Subcutaneous abdominal adipose tissue (tissue), 5 donors: ENCODE data around the gene CYBA.
A peak's percentile ranks its signal among the peaks of the same experiment; 100 is the strongest.

Experiments used
- H3K27ac ChIP-seq: one replicate; pipeline ENCODE4 v1.7.0; 2013; ENCODE audit warnings: low read depth, mild to moderate bottlenecking, inconsistent platforms, low read length, moderate library complexity
- H3K27me3 ChIP-seq, 5 donors: one replicate each; pipeline ENCODE4 v1.7.0; 2013; ENCODE audit warnings: low read length in 5 of 5, inconsistent platforms in 1 of 5; ENCODE audit not compliant: control insufficient read depth in 5 of 5, insufficient read depth in 4 of 5
- H3K36me3 ChIP-seq, 5 donors: one replicate each; pipeline ENCODE4 v1.7.0; 2013; ENCODE audit warnings: low read length in 5 of 5; ENCODE audit not compliant: control insufficient read depth in 5 of 5, insufficient read depth in 5 of 5
- H3K4me1 ChIP-seq, 5 donors: one replicate each; pipeline ENCODE4 v1.7.0; 2013; ENCODE audit warnings: low read length in 5 of 5, mild to moderate bottlenecking in 3 of 5, moderate library complexity in 1 of 5; ENCODE audit not compliant: control insufficient read depth in 5 of 5, insufficient read depth in 5 of 5
- H3K4me3 ChIP-seq, 5 donors: one replicate each; pipeline ENCODE4 v1.7.0; 2013; ENCODE audit warnings: low read length in 5 of 5, low read depth in 1 of 5
- H3K9ac ChIP-seq, 5 donors: one replicate each; pipeline ENCODE4 v1.7.0; 2013; ENCODE audit warnings: low read length in 5 of 5, mild to moderate bottlenecking in 4 of 5, moderate library complexity in 3 of 5
- H3K9me3 ChIP-seq, 5 donors: one replicate each; pipeline ENCODE4 v1.7.0; 2013; ENCODE audit warnings: low read length in 5 of 5; ENCODE audit not compliant: control insufficient read depth in 5 of 5
- donor health status: healthy.
- donor health status: healthy.
- donor health status: healthy.
- donor health status: healthy.
- donor health status: healthy.

CYBA gene

GRCh38 chr16:88650749-88651275 lies at the start of gene CYBA:
Gene CYBA (minus strand): TSS chr16:88651053. CDS start chr16:88651013, 40 bp downstream.
- Histone ChIP-seq H3K27ac (no peak within 1 kb of the TSS), H3K27me3 (no peaks in the 10 kb centered on the region), H3K9ac (peak within 1 kb of the TSS in 4 of 5 donors; percentile 61 to 84 (median 74)), H3K9me3 (no peaks in the 10 kb centered on the region), H3K4me3 (peak within 1 kb of the TSS; percentile 43 to 78 (median 69)), H3K36me3 (peaks cover 0 to 33% (median 21%) of the 10 kb centered on the region in 5 donors), H3K4me1 (peaks cover 0 to 39% (median 27%) of the 10 kb centered on the region in 5 donors)

GRCh38 chr16:88700322-88700635 lies 49.4 kb upstream of the CYBA start:
- peak overlapping the region in 1 of 5 donors; percentile 10 for H3K4me3 ChIP-seq
- no peaks in the 10 kb centered on the region for H3K27me3 ChIP-seq
- no peaks in the 10 kb centered on the region for H3K9me3 ChIP-seq
- peaks cover 8 to 59% (median 50%) of the 10 kb centered on the region in 5 donors for H3K4me1 ChIP-seq
- no peak overlapping the region for H3K9ac ChIP-seq
- peak overlapping the region; percentile 37 for H3K27ac ChIP-seq
- H3K36me3 ChIP-seq = peaks cover 0 to 52% (median 39%) of the 10 kb centered on the region in 5 donors

DNA sequence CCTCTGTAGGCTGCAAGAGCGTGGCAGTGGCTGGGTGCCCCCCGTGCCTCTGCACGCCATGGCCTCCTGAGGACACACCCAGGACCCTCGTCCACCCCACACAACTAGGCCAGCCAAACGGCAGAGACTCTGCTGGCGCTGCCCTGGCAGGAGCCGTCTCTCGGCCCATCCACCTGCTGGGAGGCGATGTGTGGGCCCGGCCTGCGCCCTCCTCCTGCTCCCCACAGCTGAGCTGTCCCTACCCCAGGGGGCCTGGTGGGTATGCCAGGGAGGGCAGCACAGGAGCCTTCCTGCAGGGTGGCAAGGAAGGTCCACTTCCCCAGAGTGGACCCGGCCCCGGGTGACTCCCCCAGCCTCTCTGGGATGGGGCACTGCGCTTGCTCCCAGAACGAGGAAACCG lies 48.3 kb upstream of the CYBA start:
- Histone ChIP-seq H3K27ac (no peak overlapping the region), H3K9me3 (no peaks in the 10 kb centered on the region), H3K4me3 (no peak overlapping the region), H3K27me3 (no peaks in the 10 kb centered on the region), H3K4me1 (peaks cover 4 to 48% (median 39%) of the 10 kb centered on the region in 5 donors), H3K36me3 (peaks cover 0 to 53% (median 39%) of the 10 kb centered on the region in 5 donors), H3K9ac (no peak overlapping the region)

DNA sequence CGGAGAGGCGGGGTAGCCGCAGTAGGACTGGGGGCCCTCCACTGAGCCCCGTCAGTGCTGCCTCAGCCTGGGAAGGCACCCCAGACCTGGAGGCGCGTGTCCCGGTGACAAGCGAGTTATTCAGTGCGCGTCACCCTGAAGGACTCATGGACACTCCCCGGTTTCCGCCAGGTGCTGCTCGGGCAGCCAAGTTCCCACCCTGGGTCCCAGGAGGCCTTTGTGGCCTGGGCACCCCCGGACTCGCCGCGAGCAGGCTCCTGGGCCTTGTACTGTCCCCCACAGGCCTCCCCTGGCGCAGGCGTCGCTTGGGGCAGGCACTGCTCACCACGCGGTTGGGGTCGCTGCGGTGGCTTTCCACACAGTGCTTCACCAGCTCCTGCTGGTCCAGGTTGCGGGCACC lies 47.8 kb upstream of the CYBA start:
- H3K27ac ChIP-seq = no peak overlapping the region
- H3K4me1 ChIP-seq = peaks cover 4 to 43% (median 34%) of the 10 kb centered on the region in 5 donors
- H3K36me3 ChIP-seq = peaks cover 0 to 53% (median 39%) of the 10 kb centered on the region in 5 donors

DNA sequence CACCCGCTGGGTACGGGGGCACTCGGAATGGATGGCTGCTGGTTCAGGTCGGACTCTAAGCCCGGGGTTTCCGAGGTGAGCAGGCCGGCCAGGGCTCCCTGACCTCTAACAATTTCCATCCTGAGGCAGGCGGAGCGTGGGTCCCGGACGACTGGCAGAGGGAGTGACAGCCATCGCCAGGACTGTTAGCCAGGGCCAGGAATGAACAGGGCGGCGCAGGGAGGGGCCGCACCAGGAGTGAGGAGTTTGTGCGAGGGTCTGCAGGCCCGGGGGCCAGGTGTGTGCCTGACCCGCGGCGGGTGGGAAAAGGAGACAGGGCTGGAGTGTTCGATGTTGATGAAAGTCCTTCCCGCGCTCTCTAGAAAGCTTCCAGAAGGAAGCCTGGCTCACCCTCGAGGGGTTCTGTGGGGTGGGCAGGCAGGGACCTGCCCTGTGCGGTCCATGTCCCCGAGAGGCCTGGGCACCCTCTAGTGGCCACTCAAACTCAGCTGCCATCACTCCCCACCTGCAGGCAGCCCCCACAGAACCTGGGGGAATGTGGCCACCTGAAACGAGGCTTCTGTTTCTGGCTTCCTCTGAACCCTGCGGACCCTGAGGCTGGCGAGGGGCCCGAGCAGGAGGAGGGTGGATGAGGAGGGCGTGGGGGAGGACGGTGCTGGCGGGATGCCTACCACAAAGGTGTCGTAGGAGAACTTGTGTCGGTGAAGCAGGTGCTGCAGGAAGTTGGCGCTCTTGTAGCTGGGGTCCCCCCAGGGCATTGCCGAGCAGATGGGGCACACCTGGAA lies 47.2 kb upstream of the CYBA start:
- peaks cover 4 to 37% (median 28%) of the 10 kb centered on the region in 5 donors for H3K4me1 ChIP-seq
- H3K27me3 ChIP-seq = no peaks in the 10 kb centered on the region
- H3K4me3 ChIP-seq = no peak overlapping the region
- peaks cover 0 to 53% (median 39%) of the 10 kb centered on the region in 5 donors for H3K36me3 ChIP-seq
- no peak overlapping the region for H3K27ac ChIP-seq
- no peak overlapping the region for H3K9ac ChIP-seq
- H3K9me3 ChIP-seq = no peaks in the 10 kb centered on the region

More for the DNA sequence above, 47.8 kb upstream of the CYBA start:
- Histone ChIP-seq H3K9ac (no peak overlapping the region), H3K4me3 (no peak overlapping the region), H3K27me3 (no peaks in the 10 kb centered on the region), H3K9me3 (no peaks in the 10 kb centered on the region)

DNA sequence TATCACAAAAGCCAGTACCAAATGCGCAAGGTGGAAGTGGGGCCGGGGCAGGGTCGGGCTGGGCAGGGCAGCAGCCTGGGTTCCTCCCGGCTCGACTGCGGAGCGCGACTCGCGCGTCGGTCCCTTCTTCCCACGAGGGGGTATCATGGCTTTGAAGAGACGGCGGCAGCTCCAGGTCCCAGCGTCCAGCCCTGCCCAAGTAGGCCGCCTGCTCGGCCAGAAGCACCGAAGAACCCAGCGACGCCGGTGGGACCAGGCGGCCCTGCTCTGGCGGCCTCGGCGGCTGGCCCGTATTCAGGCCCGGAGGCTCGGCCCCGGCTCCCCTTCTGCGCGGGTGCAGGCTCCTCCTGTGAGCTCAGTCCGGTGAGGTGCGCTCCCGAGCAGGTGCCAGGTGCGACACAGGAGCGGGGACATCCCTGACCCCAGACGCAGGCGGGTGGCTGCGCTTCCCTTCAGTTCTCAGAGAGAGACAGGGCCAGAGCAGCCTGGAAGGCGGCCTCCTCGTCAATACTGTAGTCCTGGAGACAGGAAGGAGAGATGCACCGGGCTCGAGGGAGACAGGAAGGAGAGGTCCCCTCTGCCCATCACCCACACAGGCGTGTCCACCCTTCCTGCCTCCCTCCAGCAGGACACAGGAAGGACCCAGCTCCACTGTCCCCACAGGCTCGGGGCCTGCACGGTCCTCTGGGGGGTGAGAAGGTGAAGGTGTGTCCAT lies 46.4 kb upstream of the CYBA start:
- Histone ChIP-seq H3K9me3 (no peaks in the 10 kb centered on the region), H3K36me3 (peaks cover 0 to 53% (median 39%) of the 10 kb centered on the region in 5 donors), H3K4me3 (no peak overlapping the region), H3K4me1 (peaks cover 4 to 31% (median 21%) of the 10 kb centered on the region in 5 donors), H3K27ac (no peak overlapping the region), H3K9ac (no peak overlapping the region), H3K27me3 (peaks cover 0 to 3% (median under 1%) of the 10 kb centered on the region in 5 donors)

GRCh38 chr16:88696441-88696840 lies 45.6 kb upstream of the CYBA start:
- Histone ChIP-seq H3K36me3 (peaks cover 0 to 50% (median 39%) of the 10 kb centered on the region in 5 donors), H3K27me3 (peaks cover 0 to 6% (median 4%) of the 10 kb centered on the region in 5 donors), H3K9me3 (no peaks in the 10 kb centered on the region), H3K4me3 (no peak overlapping the region), H3K27ac (no peak overlapping the region), H3K9ac (no peak overlapping the region), H3K4me1 (peaks cover 0 to 29% (median 13%) of the 10 kb centered on the region in 5 donors)

GRCh38 chr16:88695753-88696152 lies 44.9 kb upstream of the CYBA start:
- H3K27me3 ChIP-seq = peaks cover 3 to 13% (median 7%) of the 10 kb centered on the region in 5 donors
- no peak overlapping the region for H3K9ac ChIP-seq
- no peaks in the 10 kb centered on the region for H3K9me3 ChIP-seq
- H3K36me3 ChIP-seq = peaks cover 0 to 50% (median 39%) of the 10 kb centered on the region in 5 donors
- H3K27ac ChIP-seq = no peak overlapping the region
- H3K4me3 ChIP-seq = no peak overlapping the region
- H3K4me1 ChIP-seq = peaks cover 0 to 27% (median 9%) of the 10 kb centered on the region in 5 donors

GRCh38 chr16:88695218-88695617 lies 44.4 kb upstream of the CYBA start:
- peaks cover 0 to 49% (median 37%) of the 10 kb centered on the region in 5 donors for H3K36me3 ChIP-seq
- H3K27me3 ChIP-seq = peaks cover 8 to 15% (median 12%) of the 10 kb centered on the region in 5 donors
- H3K9me3 ChIP-seq = no peaks in the 10 kb centered on the region
- H3K27ac ChIP-seq = no peak overlapping the region
- no peak overlapping the region for H3K4me3 ChIP-seq
- no peak overlapping the region for H3K9ac ChIP-seq
- peaks cover 0 to 22% (median 3%) of the 10 kb centered on the region in 5 donors for H3K4me1 ChIP-seq
